Measurements from ENCODE around the gene BMPR2.

DNA sequence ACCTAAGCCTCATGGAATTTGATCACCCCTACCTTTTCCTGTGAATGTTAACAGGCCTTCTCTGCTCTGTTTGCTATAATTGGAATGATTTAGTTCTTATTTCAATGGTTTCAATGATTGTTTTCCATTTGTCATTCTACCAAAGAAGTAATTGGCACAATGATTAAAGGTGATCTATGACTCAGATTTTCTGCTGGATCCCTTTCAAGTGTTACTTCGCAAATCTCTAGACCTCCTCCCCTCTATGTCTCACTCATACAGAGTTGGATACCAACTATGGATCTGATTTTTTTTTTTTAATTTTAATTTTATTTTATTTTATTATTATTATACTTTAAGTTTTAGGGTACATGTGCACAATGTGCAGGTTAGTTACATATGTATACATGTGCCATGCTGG is 229.0 kb downstream of the BMPR2 start:
- TF ChIP-seq REST (IDR thresholded peaks at IDR 0.05; ENCODE audit: low read depth) (no peak), EGR1 (IDR thresholded peaks at IDR 0.05) (no peak), EP300 (IDR thresholded peaks at IDR 0.05; ENCODE audit: borderline replicate concordance) (no peak), YY1 (IDR thresholded peaks at IDR 0.05; ENCODE audit: low read depth) (no peak), TCF12 (IDR thresholded peaks at IDR 0.05; ENCODE audit: low read depth) (no peak)

Measured in Ishikawa (cell line).